Measurements from ENCODE around the gene HK2.

GRCh38 chr2:74877376-74877775, 43.4 kb downstream of the HK2 start:
- TF ChIP-seq, protein P1, sequence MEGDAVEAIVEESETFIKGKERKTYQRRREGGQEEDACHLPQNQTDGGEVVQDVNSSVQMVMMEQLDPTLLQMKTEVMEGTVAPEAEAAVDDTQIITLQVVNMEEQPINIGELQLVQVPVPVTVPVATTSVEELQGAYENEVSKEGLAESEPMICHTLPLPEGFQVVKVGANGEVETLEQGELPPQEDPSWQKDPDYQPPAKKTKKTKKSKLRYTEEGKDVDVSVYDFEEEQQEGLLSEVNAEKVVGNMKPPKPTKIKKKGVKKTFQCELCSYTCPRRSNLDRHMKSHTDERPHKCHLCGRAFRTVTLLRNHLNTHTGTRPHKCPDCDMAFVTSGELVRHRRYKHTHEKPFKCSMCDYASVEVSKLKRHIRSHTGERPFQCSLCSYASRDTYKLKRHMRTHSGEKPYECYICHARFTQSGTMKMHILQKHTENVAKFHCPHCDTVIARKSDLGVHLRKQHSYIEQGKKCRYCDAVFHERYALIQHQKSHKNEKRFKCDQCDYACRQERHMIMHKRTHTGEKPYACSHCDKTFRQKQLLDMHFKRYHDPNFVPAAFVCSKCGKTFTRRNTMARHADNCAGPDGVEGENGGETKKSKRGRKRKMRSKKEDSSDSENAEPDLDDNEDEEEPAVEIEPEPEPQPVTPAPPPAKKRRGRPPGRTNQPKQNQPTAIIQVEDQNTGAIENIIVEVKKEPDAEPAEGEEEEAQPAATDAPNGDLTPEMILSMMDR (IDR thresholded peaks at IDR 0.05) = no peak
- TF ChIP-seq POLR2A (IDR thresholded peaks at IDR 0.05) (no peak), POLR2AphosphoS5 (IDR thresholded peaks at IDR 0.05) (no peak), EP300 (IDR thresholded peaks at IDR 0.05) (no peak)
